GDM1 (cell line): ENCODE results near the gene KCNJ13.

Experiments used
- DNase-seq: peaks from one replicate; lab custom pipeline; 2025; lab: John Stamatoyannopoulos, UW

The KCNJ13 gene

GRCh38 chr2:232776435-232776834, at the start of gene KCNJ13:
Gene KCNJ13, minus strand, starts transcription at chr2:232776565. Its CDS starts 5,203 bp downstream, at chr2:232771362.
- DNase-seq: no peak

GRCh38 chr2:232817756-232818155, 41.4 kb upstream of the KCNJ13 start:
- DNase-seq: no peak

GRCh38 chr2:232816657-232817056, 40.3 kb upstream of the KCNJ13 start:
- no peak for DNase-seq

GRCh38 chr2:232815569-232815968, 39.2 kb upstream of the KCNJ13 start:
- no peak for DNase-seq

- no peak for DNase-seq
Measured at GRCh38 chr2:232810444-232810843, 34.1 kb upstream of the KCNJ13 start.

GRCh38 chr2:232809349-232810124, 33.2 kb upstream of the KCNJ13 start:
- DNase-seq: no peak

- no peak for DNase-seq
Measured at GRCh38 chr2:232802091-232802490, 25.7 kb upstream of the KCNJ13 start.

- DNase-seq: no peak
Measured at GRCh38 chr2:232800166-232800565, 23.8 kb upstream of the KCNJ13 start.

- no peak for DNase-seq
Measured at GRCh38 chr2:232798187-232798586, 21.8 kb upstream of the KCNJ13 start.

- DNase-seq: no peak
Measured at GRCh38 chr2:232795920-232796319, 19.6 kb upstream of the KCNJ13 start.

- no peak for DNase-seq
Measured at GRCh38 chr2:232794981-232795380, 18.6 kb upstream of the KCNJ13 start.

GRCh38 chr2:232793271-232793670, 16.9 kb upstream of the KCNJ13 start:
- DNase-seq: no peak

- no peak for DNase-seq
Measured at GRCh38 chr2:232791518-232791917, 15.2 kb upstream of the KCNJ13 start.

GRCh38 chr2:232789082-232789481, 12.7 kb upstream of the KCNJ13 start:
- no peak for DNase-seq

- no peak for DNase-seq
Measured at GRCh38 chr2:232787806-232788205, 11.4 kb upstream of the KCNJ13 start.

GRCh38 chr2:232783278-232783677, 6.9 kb upstream of the KCNJ13 start:
- no peak for DNase-seq

GRCh38 chr2:232781765-232782164, 5.4 kb upstream of the KCNJ13 start:
- DNase-seq: no peak

- no peak for DNase-seq
Measured at GRCh38 chr2:232779934-232780333, 3.6 kb upstream of the KCNJ13 start.

- no peak for DNase-seq
Measured at GRCh38 chr2:232779465-232779864, 3.1 kb upstream of the KCNJ13 start.

GRCh38 chr2:232777276-232777675, 911 bp upstream of the KCNJ13 start:
- DNase-seq: no peak

GRCh38 chr2:232773815-232774214, 2.5 kb downstream of the KCNJ13 start:
- no peak for DNase-seq

GRCh38 chr2:232772531-232772930, 3.8 kb downstream of the KCNJ13 start:
- DNase-seq: no peak

GRCh38 chr2:232771870-232772269, 4.5 kb downstream of the KCNJ13 start:
- no peak for DNase-seq

- no peak for DNase-seq
Measured at GRCh38 chr2:232770207-232770606, 6.2 kb downstream of the KCNJ13 start.
